Psoas muscle (tissue), 8 donors: ENCODE results near the gene TMEM256. TPM values are rescaled to one million over a fixed set of nuclear protein-coding genes. Genes with fewer than 3 reads are reported as not detected.

Source experiments
- ATAC-seq, 4 donors: fragments of 200-7000 bp; cut with Tn5 transposase; one replicate each; pipeline ENCODE4 v1.9.1; 2020; ENCODE audit warnings: moderate library complexity in 3 of 4, mild to moderate bottlenecking in 2 of 4
- DNase-seq, 2 donors: peaks; one replicate each; pipeline ENCODE4 v3.0.0-alpha.2; 2020
- H3K27ac ChIP-seq: fragments of 200-600 bp; one replicate; pipeline ENCODE4 v1.8.0; 2022
- H3K27me3 ChIP-seq, 3 donors: fragments of 200-600 bp in 1 of 3; one replicate each; pipeline versions ENCODE4 v1.6.1 to v1.8.0; 2013 to 2022; ENCODE audit warnings: low read length in 2 of 3, mild to moderate bottlenecking in 2 of 3, moderate library complexity in 1 of 3; ENCODE audit not compliant: insufficient read depth in 3 of 3
- H3K36me3 ChIP-seq, 2 donors: fragments of 200-600 bp in 1 of 2; one replicate each; pipeline versions ENCODE4 v1.6.1 to v1.8.0; 2013 to 2022; ENCODE audit warnings: low read depth in 1 of 2, mild to moderate bottlenecking in 1 of 2, moderate library complexity in 1 of 2; ENCODE audit not compliant: insufficient read depth in 1 of 2
- H3K4me1 ChIP-seq: fragments of 200-600 bp; one replicate; pipeline ENCODE4 v1.8.0; 2022
- H3K4me3 ChIP-seq: fragments of 200-600 bp; one replicate; pipeline ENCODE4 v1.8.0; 2022; ENCODE audit warnings: mild to moderate bottlenecking
- H3K9me3 ChIP-seq: fragments of 200-600 bp; one replicate; pipeline ENCODE4 v1.8.0; 2022
- CTCF ChIP-seq: fragments of 200-600 bp; IDR thresholded peaks from one replicate; pipeline ENCODE4 v1.8.0; 2022; ENCODE audit warnings: antibody characterized with exemption
- WGBS, 3 donors: extraction: QIAGEN DNeasy Blood & Tissue Kit; methylation state at CpG; one replicate each; pipeline versions ENCODE4 v1.1.6 to v1.1.7; 2013; 5-methylcytosine and 5-hydroxymethylcytosine counted together
- intact Hi-C, 2 donors: fragments of 100-400 bp; cut with DNase I; formaldehyde crosslinking; loops; one replicate each; pipeline versions ENCODE4 v1.11.0 to v1.14.2; 2022
- polyA plus RNA-seq, 3 donors: library from polyadenylated mRNA; stranded (reverse); fragments of 200-250 nt; gene quantifications; one replicate each; pipeline ENCODE4 v1.2.3, GENCODE V29; 2013
- total RNA-seq, 4 donors: library from RNA; stranded (reverse); fragmentation: NEBNext Ultra II Directional in 2 of 4; extraction: Animal tissue kit (Norgen Biotek cat#: 25700) in 2 of 4; gene quantifications; one replicate each; pipeline versions ENCODE4 v1.2.1 to v1.2.4, GENCODE V29; 2021 to 2023
- donor health status: healthy with polysubstance abuse.
- donor health status: DM: no; HTN: no; CAD: no; lungs with moderate emphysema.
- donor health status: Bipolar disorder and iron deficiency.
- donor health status: healthy.
- donor health status: DM: yes; HTN: yes; CAD: no.
- donor health status: DM: no; HTN: no; CAD: no.
- donor health status: DM: no; HTN: no; CAD: no.
- donor health status: DM: yes; HTN: yes; CAD: no.

TMEM256 gene
- total and polyA plus RNA-seq, 7 donors = 47.1 to 80.4 (median 62.4) TPM

- no peak for DNase-seq
- TF ChIP-seq CTCF = no peak
- H3K27ac ChIP-seq = no peak overlapping the region
- no peaks in the 10 kb centered on the region for H3K4me1 ChIP-seq
- H3K27me3 ChIP-seq = no peaks in the 10 kb centered on the region
- H3K4me3 ChIP-seq = no peak overlapping the region
- ATAC-seq = no peak
- H3K36me3 ChIP-seq = peaks cover 3 to 64% of the 10 kb centered on the region in 2 donors
- 94 to 96% (median 95%) methylated on average over 10 of the region's 10 CpGs for WGBS, 3 donors
- intact Hi-C loops = no loop called here
- H3K9me3 ChIP-seq = no peaks in the 10 kb centered on the region
Observed at GRCh38 chr17:7388856-7389255, 15.0 kb downstream of the TMEM256 start.

- H3K9me3 ChIP-seq = no peaks in the 10 kb centered on the region
- WGBS, 3 donors = 52 to 62% (median 53%) methylated on average over 21 to 23 of the region's 23 CpGs
- TF ChIP-seq CTCF = no peak
- DNase-seq (no peak), ATAC-seq (peak in 1 of 4 donors; percentile 6)
- peaks cover 0 to 34% of the 10 kb centered on the region in 2 donors for H3K36me3 ChIP-seq
- peak overlapping the region; percentile 52 for H3K4me3 ChIP-seq
- peaks cover 24% of the 10 kb centered on the region for H3K4me1 ChIP-seq
- intact Hi-C loops = no loop called here
- H3K27me3 ChIP-seq = peaks cover 0 to 2% (median 0%) of the 10 kb centered on the region in 3 donors
- H3K27ac ChIP-seq = no peak overlapping the region
Observed at GRCh38 chr17:7384489-7385081, 19.3 kb downstream of the TMEM256 start.

GRCh38 chr17:7383742-7384488, 20.0 kb downstream of the TMEM256 start:
- Histone ChIP-seq H3K9me3 (no peaks in the 10 kb centered on the region), H3K27ac (no peak overlapping the region), H3K36me3 (peaks cover 0 to 27% of the 10 kb centered on the region in 2 donors), H3K4me3 (peak overlapping the region; percentile 52), H3K27me3 (peaks cover 0 to 2% (median 0%) of the 10 kb centered on the region in 3 donors), H3K4me1 (peaks cover 24% of the 10 kb centered on the region)
- TF ChIP-seq CTCF = no peak
- ATAC-seq (peak in 3 of 4 donors; percentile 35 to 60 (median 39)), DNase-seq (peak; percentile 52 to 60)
- WGBS, 3 donors = 9 to 36% (median 17%) methylated on average over 60 to 65 of the region's 65 CpGs
- intact Hi-C loops = no loop called here

- no peak for DNase-seq
- Histone ChIP-seq H3K4me3 (peak overlapping the region; percentile 52), H3K9me3 (no peaks in the 10 kb centered on the region), H3K4me1 (peaks cover 24% of the 10 kb centered on the region), H3K27ac (no peak overlapping the region), H3K27me3 (peaks cover 0 to 2% (median 0%) of the 10 kb centered on the region in 3 donors), H3K36me3 (peaks cover 0 to 22% of the 10 kb centered on the region in 2 donors)
- intact Hi-C loops = no loop called here
- 74 to 76% (median 74%) methylated on average over 11 of the region's 11 CpGs for WGBS, 3 donors
- TF ChIP-seq CTCF = no peak
- no peak for ATAC-seq
Observed at GRCh38 chr17:7383371-7383741, 20.5 kb downstream of the TMEM256 start.
